ENCODE measurements around the gene CNTNAP2. TPM values are rescaled to one million over a fixed set of nuclear protein-coding genes. Genes with fewer than 3 reads are reported as not detected.

Gene CNTNAP2
- total and polyA plus RNA-seq, 7 experiments from 2014 or later: 0.02 to 0.48 (median 0.24) TPM; not detected in 2

DNA sequence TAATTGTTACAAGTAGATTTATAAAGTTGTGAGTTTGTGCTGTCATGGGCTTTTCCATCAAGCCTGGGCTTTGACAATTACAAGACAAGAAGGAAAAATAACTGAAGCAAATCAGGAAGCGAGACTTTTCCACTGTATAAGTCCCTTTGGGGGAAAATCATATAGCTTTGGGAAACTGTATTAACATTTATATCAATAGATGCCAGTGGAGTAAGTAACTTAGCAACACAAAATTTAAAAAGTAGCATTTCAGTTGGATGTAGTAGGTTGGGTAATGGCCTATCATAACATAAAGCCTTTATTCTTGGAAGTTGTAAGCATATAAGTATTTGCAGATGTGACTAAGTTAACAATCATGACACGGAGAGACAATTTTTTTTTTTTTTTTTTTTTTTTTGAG lies 931.1 kb downstream of the CNTNAP2 start:
- Histone ChIP-seq H3K4me1 (ENCODE audit: control insufficient read depth in 2 of 2, insufficient read depth in 2 of 2, low read length in 2 of 2) (no peaks in the 10 kb centered on the region), H3K9me3 (ENCODE audit: control insufficient read depth in 2 of 3, low read length in 3 of 3) (no peaks in the 10 kb centered on the region), H3K27ac (ENCODE audit: low read depth, low read length) (no peak overlapping the region), H3K4me3 (ENCODE audit: low read length) (no peak overlapping the region), H3K36me3 (ENCODE audit: control insufficient read depth in 2 of 3, insufficient read depth in 3 of 3, low read length in 3 of 3) (no peaks in the 10 kb centered on the region), H3K27me3 (ENCODE audit: control insufficient read depth in 2 of 2, insufficient read depth in 2 of 2, low read length in 2 of 2) (no peaks in the 10 kb centered on the region)
- Mint-ChIP-seq H3K9me3 (peaks cover 0 to 19% (median 4%) of the 10 kb centered on the region in 11 donors), H3K4me3 (no peak overlapping the region), H3K4me1 (no peaks in the 10 kb centered on the region), H3K27ac (no peak overlapping the region), H3K27me3 (no peaks in the 10 kb centered on the region), H3K36me3 (no peaks in the 10 kb centered on the region)
- DNase-seq (no peak), ATAC-seq (no peak)
- intact Hi-C loops (cut with micrococcal nuclease): no loop called here
- ChIA-PET CTCF (no interaction called here), POLR2A (no interaction called here)

DNA sequence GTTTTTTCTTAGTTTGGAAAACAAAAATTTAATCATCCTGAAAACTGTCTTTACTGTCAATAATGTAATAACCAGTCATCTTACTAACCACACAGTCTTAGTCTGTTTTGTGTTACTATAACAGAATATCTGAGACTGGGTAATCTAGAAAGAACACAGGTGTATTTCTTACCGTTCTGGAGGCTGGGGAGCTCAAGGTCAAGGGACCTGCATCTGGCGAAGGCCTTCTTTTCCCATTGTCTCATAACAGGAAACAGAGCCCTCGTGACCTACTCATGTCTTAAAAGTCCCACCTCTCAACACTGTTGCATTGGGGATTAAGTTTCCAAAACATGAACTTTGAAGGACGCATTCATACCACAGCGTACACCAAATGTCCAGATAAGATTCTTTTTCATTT lies 932.3 kb downstream of the CNTNAP2 start:
- H3K9me3 ChIP-seq (ENCODE audit: control insufficient read depth in 2 of 3, low read length in 3 of 3): no peaks in the 10 kb centered on the region
- no peak for DNase-seq
- H3K36me3 Mint-ChIP-seq: no peaks in the 10 kb centered on the region
- peaks cover 0 to 19% (median 4%) of the 10 kb centered on the region in 11 donors for H3K9me3 Mint-ChIP-seq
- intact Hi-C loops (cut with micrococcal nuclease): no loop called here
- H3K36me3 ChIP-seq (ENCODE audit: control insufficient read depth in 2 of 3, insufficient read depth in 3 of 3, low read length in 3 of 3): no peaks in the 10 kb centered on the region
- H3K27ac ChIP-seq (ENCODE audit: low read depth, low read length): no peak overlapping the region
- no peaks in the 10 kb centered on the region for H3K4me1 Mint-ChIP-seq
- no peak for ATAC-seq
- H3K27ac Mint-ChIP-seq: no peak overlapping the region
- H3K4me1 ChIP-seq (ENCODE audit: control insufficient read depth in 2 of 2, insufficient read depth in 2 of 2, low read length in 2 of 2): no peaks in the 10 kb centered on the region
- ChIA-PET POLR2A (no interaction called here), CTCF (no interaction called here)
- H3K27me3 ChIP-seq (ENCODE audit: control insufficient read depth in 2 of 2, insufficient read depth in 2 of 2, low read length in 2 of 2): no peaks in the 10 kb centered on the region
- no peak overlapping the region for H3K4me3 Mint-ChIP-seq
- H3K27me3 Mint-ChIP-seq: no peaks in the 10 kb centered on the region
- H3K4me3 ChIP-seq (ENCODE audit: low read length): no peak overlapping the region

DNA sequence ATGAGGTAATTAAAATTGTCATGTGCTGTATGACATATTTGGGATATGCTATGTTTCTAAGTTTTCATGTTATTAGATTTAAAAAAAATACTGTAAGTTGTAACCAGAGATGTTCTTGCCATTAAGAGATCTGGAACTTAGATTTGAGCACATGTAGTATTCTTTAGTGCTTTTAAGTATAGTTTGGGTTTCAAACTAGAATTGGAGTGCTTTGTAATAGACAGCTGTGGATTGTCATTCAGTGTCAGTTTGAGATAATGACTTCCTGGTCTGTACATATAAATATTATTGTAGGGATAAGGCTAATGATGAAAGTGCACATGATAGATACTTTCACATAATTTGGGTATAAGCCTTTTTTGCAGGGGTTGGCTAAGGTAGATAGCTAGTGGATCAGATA lies 936.2 kb downstream of the CNTNAP2 start:
- Histone ChIP-seq H3K27me3 (ENCODE audit: control insufficient read depth in 2 of 2, insufficient read depth in 2 of 2, low read length in 2 of 2) (no peaks in the 10 kb centered on the region), H3K9me3 (ENCODE audit: control insufficient read depth in 2 of 3, low read length in 3 of 3) (no peaks in the 10 kb centered on the region), H3K27ac (ENCODE audit: low read depth, low read length) (no peak overlapping the region), H3K36me3 (ENCODE audit: control insufficient read depth in 2 of 3, insufficient read depth in 3 of 3, low read length in 3 of 3) (no peaks in the 10 kb centered on the region), H3K4me3 (ENCODE audit: low read length) (no peak overlapping the region), H3K4me1 (ENCODE audit: control insufficient read depth in 2 of 2, insufficient read depth in 2 of 2, low read length in 2 of 2) (no peaks in the 10 kb centered on the region)
- H3K27ac Mint-ChIP-seq: no peak overlapping the region
- peaks cover 0 to 12% (median 2%) of the 10 kb centered on the region in 11 donors for H3K9me3 Mint-ChIP-seq
- H3K27me3 Mint-ChIP-seq: no peaks in the 10 kb centered on the region
- CTCF ChIA-PET: no interaction called here
- no peak for DNase-seq
- POLR2A ChIA-PET: no interaction called here
- no peaks in the 10 kb centered on the region for H3K36me3 Mint-ChIP-seq
- H3K4me3 Mint-ChIP-seq: no peak overlapping the region
- H3K4me1 Mint-ChIP-seq: no peaks in the 10 kb centered on the region
- intact Hi-C loops (cut with micrococcal nuclease): no loop called here
- no peak for ATAC-seq

- Mint-ChIP-seq H3K36me3 (no peaks in the 10 kb centered on the region), H3K4me3 (no peak overlapping the region), H3K27me3 (no peaks in the 10 kb centered on the region), H3K9me3 (peaks cover 0 to 11% (median 2%) of the 10 kb centered on the region in 11 donors), H3K27ac (no peak overlapping the region), H3K4me1 (no peaks in the 10 kb centered on the region)
- intact Hi-C loops (cut with micrococcal nuclease): no loop called here
- Histone ChIP-seq H3K27ac (ENCODE audit: low read depth, low read length) (no peak overlapping the region), H3K27me3 (ENCODE audit: control insufficient read depth in 2 of 2, insufficient read depth in 2 of 2, low read length in 2 of 2) (no peaks in the 10 kb centered on the region), H3K36me3 (ENCODE audit: control insufficient read depth in 2 of 3, insufficient read depth in 3 of 3, low read length in 3 of 3) (no peaks in the 10 kb centered on the region), H3K4me1 (ENCODE audit: control insufficient read depth in 2 of 2, insufficient read depth in 2 of 2, low read length in 2 of 2) (no peaks in the 10 kb centered on the region), H3K9me3 (ENCODE audit: control insufficient read depth in 2 of 3, low read length in 3 of 3) (no peaks in the 10 kb centered on the region), H3K4me3 (ENCODE audit: low read length) (no peak overlapping the region)
- ChIA-PET POLR2A (no interaction called here), CTCF (no interaction called here)
- ATAC-seq: no peak
- no peak for DNase-seq
Observed at GRCh38 chr7:147053746-147054145, 937.1 kb downstream of the CNTNAP2 start.

DNA sequence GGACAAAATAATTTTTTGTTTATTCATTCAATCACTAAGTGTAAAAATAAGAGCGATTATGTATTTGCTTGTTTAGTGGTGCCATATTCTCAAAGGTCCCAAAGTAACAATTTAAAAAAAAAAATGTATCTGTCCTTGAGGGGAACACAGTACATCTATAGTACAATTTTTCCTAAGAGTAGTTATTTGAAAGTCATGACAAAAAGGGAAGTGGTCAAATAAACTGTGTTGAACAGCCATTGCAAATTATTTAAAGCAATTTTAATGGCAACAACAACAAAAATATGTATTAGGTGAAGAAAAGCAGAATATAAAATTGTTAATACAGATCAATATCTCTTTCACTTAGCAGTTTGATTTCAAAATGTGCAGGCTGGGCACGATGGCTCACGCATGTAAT lies 943.5 kb downstream of the CNTNAP2 start:
- no peaks in the 10 kb centered on the region for H3K9me3 ChIP-seq (ENCODE audit: control insufficient read depth in 2 of 3, low read length in 3 of 3)
- ChIA-PET CTCF (no interaction called here), POLR2A (no interaction called here)
- intact Hi-C loops (cut with micrococcal nuclease): no loop called here
- Mint-ChIP-seq H3K27me3 (no peaks in the 10 kb centered on the region), H3K36me3 (no peaks in the 10 kb centered on the region), H3K4me3 (no peak overlapping the region), H3K4me1 (no peaks in the 10 kb centered on the region), H3K9me3 (peaks cover 0 to 3% (median 0%) of the 10 kb centered on the region in 11 donors), H3K27ac (no peak overlapping the region)
- H3K27ac ChIP-seq (ENCODE audit: low read depth, low read length): no peak overlapping the region
- no peak for ATAC-seq
- no peaks in the 10 kb centered on the region for H3K4me1 ChIP-seq (ENCODE audit: control insufficient read depth in 2 of 2, insufficient read depth in 2 of 2, low read length in 2 of 2)
- H3K27me3 ChIP-seq (ENCODE audit: control insufficient read depth in 2 of 2, insufficient read depth in 2 of 2, low read length in 2 of 2): no peaks in the 10 kb centered on the region
- no peaks in the 10 kb centered on the region for H3K36me3 ChIP-seq (ENCODE audit: control insufficient read depth in 2 of 3, insufficient read depth in 3 of 3, low read length in 3 of 3)
- no peak for DNase-seq
- no peak overlapping the region for H3K4me3 ChIP-seq (ENCODE audit: low read length)

- no peaks in the 10 kb centered on the region for H3K36me3 ChIP-seq (ENCODE audit: control insufficient read depth in 2 of 3, insufficient read depth in 3 of 3, low read length in 3 of 3)
- no peaks in the 10 kb centered on the region for H3K9me3 ChIP-seq (ENCODE audit: control insufficient read depth in 2 of 3, low read length in 3 of 3)
- Mint-ChIP-seq H3K9me3 (peaks cover 0 to 7% (median 0%) of the 10 kb centered on the region in 11 donors), H3K4me3 (no peak overlapping the region), H3K36me3 (no peaks in the 10 kb centered on the region), H3K27me3 (no peaks in the 10 kb centered on the region), H3K4me1 (no peaks in the 10 kb centered on the region), H3K27ac (no peak overlapping the region)
- ATAC-seq (no peak), DNase-seq (no peak)
- no peak overlapping the region for H3K4me3 ChIP-seq (ENCODE audit: low read length)
- H3K27ac ChIP-seq (ENCODE audit: low read depth, low read length): no peak overlapping the region
- no peaks in the 10 kb centered on the region for H3K4me1 ChIP-seq (ENCODE audit: control insufficient read depth in 2 of 2, insufficient read depth in 2 of 2, low read length in 2 of 2)
- no peaks in the 10 kb centered on the region for H3K27me3 ChIP-seq (ENCODE audit: control insufficient read depth in 2 of 2, insufficient read depth in 2 of 2, low read length in 2 of 2)
- POLR2A ChIA-PET: no interaction called here
- CTCF ChIA-PET: no interaction called here
- intact Hi-C loops (cut with micrococcal nuclease): no loop called here
Observed at GRCh38 chr7:147062897-147063296, 946.3 kb downstream of the CNTNAP2 start.

DNA sequence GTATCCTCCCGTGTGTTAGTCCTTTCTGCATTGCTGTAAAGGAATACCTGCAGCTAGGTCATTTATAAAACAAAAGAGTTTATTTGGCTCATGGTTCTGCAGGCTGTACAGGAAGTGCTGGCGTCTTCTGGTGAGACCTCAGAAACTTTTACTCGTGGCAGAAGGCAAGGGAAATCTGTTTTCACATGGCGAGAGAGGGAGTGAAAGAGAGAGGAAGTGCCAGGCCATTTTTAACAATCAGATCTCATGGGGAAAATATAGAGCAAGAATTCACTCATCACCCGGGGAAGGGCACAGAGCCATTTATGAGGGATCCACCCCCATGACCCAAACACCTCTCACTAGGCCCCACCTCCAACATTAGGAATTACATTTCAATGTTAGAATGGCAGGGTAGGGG lies 952.2 kb downstream of the CNTNAP2 start:
- Histone ChIP-seq H3K9me3 (ENCODE audit: control insufficient read depth in 2 of 3, low read length in 3 of 3) (no peaks in the 10 kb centered on the region), H3K4me3 (ENCODE audit: low read length) (no peak overlapping the region), H3K27me3 (ENCODE audit: control insufficient read depth in 2 of 2, insufficient read depth in 2 of 2, low read length in 2 of 2) (no peaks in the 10 kb centered on the region), H3K27ac (ENCODE audit: low read depth, low read length) (no peak overlapping the region), H3K36me3 (ENCODE audit: control insufficient read depth in 2 of 3, insufficient read depth in 3 of 3, low read length in 3 of 3) (no peaks in the 10 kb centered on the region), H3K4me1 (ENCODE audit: control insufficient read depth in 2 of 2, insufficient read depth in 2 of 2, low read length in 2 of 2) (no peaks in the 10 kb centered on the region)
- Mint-ChIP-seq H3K9me3 (peaks cover 0 to 31% (median 12%) of the 10 kb centered on the region in 11 donors), H3K27me3 (no peaks in the 10 kb centered on the region), H3K36me3 (peaks cover 0 to 3% (median 0%) of the 10 kb centered on the region in 5 donors), H3K27ac (no peak overlapping the region), H3K4me3 (no peak overlapping the region), H3K4me1 (no peaks in the 10 kb centered on the region)
- ChIA-PET POLR2A (no interaction called here), CTCF (no interaction called here)
- no peak for ATAC-seq
- intact Hi-C loops (cut with micrococcal nuclease): no loop called here
- DNase-seq: no peak
